ENCODE results near the gene LILRA5.

DNA sequence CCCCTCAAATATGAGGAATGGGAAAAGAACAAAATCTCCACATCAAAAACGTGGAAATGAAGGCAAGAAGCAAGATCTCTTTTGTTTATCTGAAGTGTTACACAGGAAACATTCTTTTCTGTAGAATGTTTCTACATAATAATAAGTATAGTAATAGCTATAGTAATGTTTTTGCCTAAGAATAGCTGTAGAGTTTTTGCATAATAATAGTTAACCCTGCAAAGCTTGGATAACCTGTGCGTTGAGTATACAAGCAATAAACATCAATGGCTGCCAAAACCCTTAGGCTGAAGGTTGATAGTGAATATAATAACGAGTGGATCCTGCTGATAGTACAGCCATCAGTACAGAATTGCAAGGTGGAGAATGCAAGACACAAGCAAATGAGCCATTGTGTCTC lies 11.1 kb upstream of the LILRA5 start:
- TF ChIP-seq, protein P1, sequence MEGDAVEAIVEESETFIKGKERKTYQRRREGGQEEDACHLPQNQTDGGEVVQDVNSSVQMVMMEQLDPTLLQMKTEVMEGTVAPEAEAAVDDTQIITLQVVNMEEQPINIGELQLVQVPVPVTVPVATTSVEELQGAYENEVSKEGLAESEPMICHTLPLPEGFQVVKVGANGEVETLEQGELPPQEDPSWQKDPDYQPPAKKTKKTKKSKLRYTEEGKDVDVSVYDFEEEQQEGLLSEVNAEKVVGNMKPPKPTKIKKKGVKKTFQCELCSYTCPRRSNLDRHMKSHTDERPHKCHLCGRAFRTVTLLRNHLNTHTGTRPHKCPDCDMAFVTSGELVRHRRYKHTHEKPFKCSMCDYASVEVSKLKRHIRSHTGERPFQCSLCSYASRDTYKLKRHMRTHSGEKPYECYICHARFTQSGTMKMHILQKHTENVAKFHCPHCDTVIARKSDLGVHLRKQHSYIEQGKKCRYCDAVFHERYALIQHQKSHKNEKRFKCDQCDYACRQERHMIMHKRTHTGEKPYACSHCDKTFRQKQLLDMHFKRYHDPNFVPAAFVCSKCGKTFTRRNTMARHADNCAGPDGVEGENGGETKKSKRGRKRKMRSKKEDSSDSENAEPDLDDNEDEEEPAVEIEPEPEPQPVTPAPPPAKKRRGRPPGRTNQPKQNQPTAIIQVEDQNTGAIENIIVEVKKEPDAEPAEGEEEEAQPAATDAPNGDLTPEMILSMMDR (IDR thresholded peaks at IDR 0.05) = no peak
- TF ChIP-seq, protein P2, sequence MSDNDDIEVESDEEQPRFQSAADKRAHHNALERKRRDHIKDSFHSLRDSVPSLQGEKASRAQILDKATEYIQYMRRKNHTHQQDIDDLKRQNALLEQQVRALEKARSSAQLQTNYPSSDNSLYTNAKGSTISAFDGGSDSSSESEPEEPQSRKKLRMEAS (CRISPR knock-in tag; IDR thresholded peaks at IDR 0.05) = no peak
- TF ChIP-seq NR2C2 (CRISPR knock-in tag; IDR thresholded peaks at IDR 0.05) = no peak
- no peak for TF ChIP-seq NFYB (CRISPR knock-in tag; conservative IDR thresholded peaks at IDR 0.05; ENCODE audit: low read depth)
- TF ChIP-seq, protein P3, sequence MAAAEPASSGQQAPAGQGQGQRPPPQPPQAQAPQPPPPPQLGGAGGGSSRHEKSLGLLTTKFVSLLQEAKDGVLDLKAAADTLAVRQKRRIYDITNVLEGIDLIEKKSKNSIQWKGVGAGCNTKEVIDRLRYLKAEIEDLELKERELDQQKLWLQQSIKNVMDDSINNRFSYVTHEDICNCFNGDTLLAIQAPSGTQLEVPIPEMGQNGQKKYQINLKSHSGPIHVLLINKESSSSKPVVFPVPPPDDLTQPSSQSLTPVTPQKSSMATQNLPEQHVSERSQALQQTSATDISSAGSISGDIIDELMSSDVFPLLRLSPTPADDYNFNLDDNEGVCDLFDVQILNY (CRISPR knock-in tag; IDR thresholded peaks at IDR 0.05) = no peak

Measured in WTC11 (cell line).